Neural cell (in vitro differentiated cells): ENCODE data around the gene RABL6.

Experiments
- CTCF ChIP-seq: fragments of 450-650 bp; IDR thresholded peaks from 2 replicates; pipeline ENCODE4 v1.5.1; 2014; ENCODE audit warnings: antibody characterized with exemption, mild to moderate bottlenecking, moderate library complexity; ENCODE audit not compliant: poor library complexity, severe bottlenecking
- EZH2 ChIP-seq: fragments of 200-600, 300-800 bp; shearing (Covaris generic), sonication (generic); IDR thresholded peaks from 2 replicates; pipeline ENCODE4 v1.6.1; 2014; ENCODE audit warnings: antibody characterized with exemption, low read length, borderline replicate concordance, mild to moderate bottlenecking; ENCODE audit not compliant: insufficient read depth, poor library complexity, severe bottlenecking
- SMC3 ChIP-seq: fragments of 450-650 bp; conservative IDR thresholded peaks from 2 replicates; pipeline ENCODE4 v1.6.1; 2014; ENCODE audit warnings: antibody characterized with exemption, mild to moderate bottlenecking, moderate library complexity; ENCODE audit not compliant: poor library complexity
- TAF1 ChIP-seq: IDR thresholded peaks from 2 replicates; pipeline ENCODE4 v1.6.1; 2012; ENCODE audit warnings: low read depth

- TF ChIP-seq TAF1 (no peak), SMC3 (no peak), EZH2 (no peak), CTCF (no peak)
These were observed 39.5 kb downstream of the RABL6 start for GRCh38 chr9:136847088-136847825.
